NCI-H1930 (cell line): ENCODE measurements around the gene ESRRG.

Experiments
- DNase-seq, 2 experiments: peaks; one replicate each; lab custom pipeline; 2025; lab: John Stamatoyannopoulos, UW

Gene ESRRG

GRCh38 chr1:216627252-216627651 lies 96.0 kb downstream of the ESRRG start:
- DNase-seq: no peak

DNA sequence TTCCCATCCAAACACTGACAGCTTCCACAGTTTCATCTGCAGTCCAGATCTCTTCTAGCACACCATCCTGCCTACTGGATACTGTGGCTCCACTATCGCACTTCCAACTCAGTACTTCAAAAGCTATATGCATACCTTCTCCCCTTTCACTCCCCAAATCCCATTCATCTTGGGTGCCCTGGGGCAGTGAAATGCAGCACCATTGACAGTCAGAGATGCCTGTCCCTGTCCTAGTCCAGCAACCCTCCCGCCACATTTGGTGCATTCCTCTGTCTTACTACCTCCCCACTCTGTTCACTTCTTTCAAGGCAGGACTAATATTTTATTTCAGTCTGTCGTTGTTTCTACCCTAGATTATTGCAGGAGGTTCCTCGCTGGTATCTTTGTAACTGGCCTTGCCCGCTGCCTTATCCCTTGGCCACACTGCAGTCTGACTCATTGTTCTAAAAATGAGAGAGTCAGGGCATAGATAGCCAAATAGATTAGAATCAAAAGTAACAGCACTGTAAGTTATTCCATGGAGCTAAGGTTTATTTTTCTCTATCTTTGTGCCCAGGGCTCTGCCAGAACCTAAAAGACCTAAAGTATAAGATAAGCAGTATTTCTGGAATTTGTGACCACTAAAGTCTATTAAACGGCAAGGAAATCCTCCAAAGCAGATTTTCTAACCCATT lies 96.7 kb downstream of the ESRRG start:
- no peak for DNase-seq

- no peak for DNase-seq
Measured at GRCh38 chr1:216621536-216621935, 101.7 kb downstream of the ESRRG start.

GRCh38 chr1:216617081-216617875 lies 106.0 kb downstream of the ESRRG start:
- DNase-seq: no peak

- no peak for DNase-seq
Measured at GRCh38 chr1:216616425-216616824, 106.8 kb downstream of the ESRRG start.

DNA sequence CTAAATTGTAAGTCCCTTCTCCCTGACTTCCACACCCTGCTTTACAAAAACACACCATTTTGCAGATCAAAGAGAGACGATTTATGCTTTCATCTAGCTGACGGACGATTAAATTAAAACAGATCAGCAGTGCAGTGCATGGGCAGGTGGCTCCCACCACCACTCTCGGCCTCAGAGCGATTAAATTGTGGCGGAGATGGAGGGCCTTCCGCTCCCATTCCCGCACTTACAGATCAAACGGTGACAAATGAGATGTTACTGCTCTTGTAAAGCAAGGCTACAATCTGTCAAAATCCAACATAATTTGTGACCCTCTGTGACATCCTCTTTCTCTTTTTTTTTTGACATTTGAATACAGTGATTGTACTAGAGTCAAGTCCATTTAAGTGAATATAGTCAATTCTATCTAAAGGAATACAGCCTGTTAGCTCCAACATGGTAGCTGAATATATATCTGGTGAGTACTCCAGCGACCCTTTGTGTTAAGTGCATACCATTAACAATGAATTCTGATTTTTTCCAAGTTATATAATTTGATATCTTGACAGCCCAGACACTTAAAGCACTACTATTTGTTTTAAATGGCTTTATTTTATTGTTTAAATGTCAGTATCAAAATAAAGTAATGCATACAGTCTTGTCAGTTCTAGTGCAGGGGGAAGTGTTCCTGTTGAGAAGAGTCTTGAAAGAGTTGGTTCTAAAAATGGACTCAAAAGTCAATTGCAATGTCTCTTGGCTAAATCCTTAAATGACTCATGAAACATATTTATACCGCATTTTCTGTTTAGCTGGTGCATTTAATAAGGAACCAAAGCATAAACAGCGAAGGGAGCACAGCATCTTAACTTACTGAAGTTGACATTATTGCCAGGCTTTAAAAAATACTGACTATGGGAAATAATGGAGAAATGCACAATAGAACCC lies 109.0 kb downstream of the ESRRG start:
- no peak for DNase-seq

DNA sequence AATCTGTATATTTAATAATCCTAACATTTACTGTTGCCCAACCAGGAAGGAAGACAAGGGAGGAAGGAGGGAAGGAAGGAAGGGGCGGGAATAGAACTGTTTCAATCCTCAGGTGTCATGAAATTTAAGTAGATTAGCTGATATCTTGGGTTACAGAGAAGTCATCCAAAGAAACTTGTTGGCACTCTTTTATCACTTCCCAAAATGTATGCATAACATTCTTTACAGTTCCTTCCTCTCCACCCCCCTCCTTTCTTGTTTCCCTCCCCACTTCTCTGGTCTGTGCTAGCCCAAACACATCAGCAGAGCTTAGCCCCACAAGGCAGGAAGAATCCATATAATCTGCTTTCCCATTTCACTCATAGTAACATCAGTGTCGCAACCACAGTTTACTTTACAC lies 110.9 kb downstream of the ESRRG start:
- no peak for DNase-seq

DNA sequence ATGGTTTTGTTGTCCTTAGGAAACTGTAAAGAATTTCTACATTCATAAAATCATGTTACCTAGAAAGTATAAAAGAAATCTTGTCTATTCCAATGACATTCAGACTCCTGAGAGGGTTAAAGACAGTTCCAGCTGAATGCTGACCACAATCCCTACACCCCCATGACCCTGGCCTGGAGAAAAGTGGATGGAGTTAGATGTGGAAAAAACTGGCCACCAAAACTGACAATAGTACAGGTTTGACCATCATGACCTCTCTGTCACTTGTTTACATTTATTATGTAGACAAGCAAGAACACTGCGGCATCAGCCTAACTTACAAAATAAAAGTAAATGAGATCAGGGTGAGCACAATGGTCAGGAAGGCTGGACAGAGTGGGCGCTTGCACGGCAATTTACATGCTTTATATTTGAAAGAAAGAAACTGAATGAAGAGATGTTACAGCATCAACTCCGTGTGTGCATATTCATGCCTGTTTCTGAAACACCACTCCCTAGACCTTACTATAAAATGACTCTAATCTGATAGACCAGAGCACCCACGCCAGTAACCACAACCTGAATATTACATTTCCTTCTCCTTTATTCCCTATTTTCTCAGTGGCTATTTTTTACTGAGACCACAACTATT lies 116.0 kb downstream of the ESRRG start:
- DNase-seq: no peak

GRCh38 chr1:216606047-216606637 lies 117.1 kb downstream of the ESRRG start:
- peak in 1 of 2 experiments; percentile 8 for DNase-seq

- DNase-seq: peak in 1 of 2 experiments; percentile 4
Measured at GRCh38 chr1:216604771-216605170, 118.5 kb downstream of the ESRRG start.

DNA sequence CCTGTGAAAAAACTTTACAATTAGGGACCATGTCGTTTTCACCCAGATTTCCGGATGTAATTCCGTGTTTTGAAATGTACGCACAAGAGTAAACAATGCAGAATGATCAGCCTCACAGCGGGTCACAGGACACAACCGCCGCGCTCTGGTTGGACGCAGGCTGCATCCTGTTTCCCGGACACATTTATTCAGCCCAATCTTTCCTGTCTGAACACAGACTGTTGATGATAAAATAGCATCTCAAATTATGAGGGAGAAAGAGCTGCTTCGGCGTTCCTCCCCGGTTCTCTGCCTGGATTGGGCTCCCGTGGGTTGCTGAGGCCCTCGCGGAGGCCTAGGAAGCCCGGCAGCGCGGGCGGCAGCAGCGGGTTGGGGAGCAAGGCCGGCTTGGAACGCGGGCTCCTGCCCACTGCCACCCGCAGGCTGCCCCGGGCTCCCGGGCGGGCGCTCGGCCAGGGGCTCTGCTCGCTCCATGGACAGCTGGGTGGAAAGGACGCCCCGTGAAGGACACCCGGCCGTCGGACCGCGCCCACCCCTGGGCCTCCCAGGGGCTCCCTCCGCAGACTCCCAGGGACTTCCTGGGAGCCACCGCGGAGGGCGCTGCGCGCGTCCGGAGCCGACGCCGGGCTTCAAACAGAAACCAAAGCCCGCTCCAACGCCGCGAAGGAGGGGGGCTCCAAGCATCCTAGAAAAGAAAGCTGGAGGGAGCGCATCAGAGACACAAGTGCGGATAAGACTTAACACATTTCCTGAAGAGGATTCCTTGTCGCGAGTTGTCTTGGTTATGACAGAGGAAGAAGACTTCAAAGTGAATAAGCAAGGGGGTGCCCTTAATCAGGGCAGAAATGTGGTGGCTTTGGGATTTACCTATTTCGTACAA lies 122.3 kb downstream of the ESRRG start:
- DNase-seq: peak; percentile 38 to 77

DNA sequence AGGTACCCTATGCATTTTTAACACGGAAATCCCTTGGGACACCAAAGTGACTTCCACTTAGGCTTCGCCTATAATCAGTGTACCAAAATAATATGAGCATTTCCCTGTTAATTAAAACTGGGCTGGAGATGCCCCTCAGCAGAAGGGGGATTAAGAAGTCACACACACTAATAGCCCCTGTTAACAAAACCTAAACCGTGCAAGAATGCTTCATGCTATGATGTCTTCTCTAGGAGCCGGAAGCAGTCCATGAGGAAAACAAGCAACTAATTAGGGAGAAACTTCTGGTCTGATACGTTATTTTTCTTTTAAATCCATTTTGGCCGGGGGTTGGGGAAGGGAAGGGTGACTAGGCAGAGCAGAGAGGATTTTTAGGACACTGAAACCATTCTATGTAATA lies 123.4 kb downstream of the ESRRG start:
- no peak for DNase-seq

GRCh38 chr1:216598448-216598847 lies 124.8 kb downstream of the ESRRG start:
- DNase-seq: no peak

DNA sequence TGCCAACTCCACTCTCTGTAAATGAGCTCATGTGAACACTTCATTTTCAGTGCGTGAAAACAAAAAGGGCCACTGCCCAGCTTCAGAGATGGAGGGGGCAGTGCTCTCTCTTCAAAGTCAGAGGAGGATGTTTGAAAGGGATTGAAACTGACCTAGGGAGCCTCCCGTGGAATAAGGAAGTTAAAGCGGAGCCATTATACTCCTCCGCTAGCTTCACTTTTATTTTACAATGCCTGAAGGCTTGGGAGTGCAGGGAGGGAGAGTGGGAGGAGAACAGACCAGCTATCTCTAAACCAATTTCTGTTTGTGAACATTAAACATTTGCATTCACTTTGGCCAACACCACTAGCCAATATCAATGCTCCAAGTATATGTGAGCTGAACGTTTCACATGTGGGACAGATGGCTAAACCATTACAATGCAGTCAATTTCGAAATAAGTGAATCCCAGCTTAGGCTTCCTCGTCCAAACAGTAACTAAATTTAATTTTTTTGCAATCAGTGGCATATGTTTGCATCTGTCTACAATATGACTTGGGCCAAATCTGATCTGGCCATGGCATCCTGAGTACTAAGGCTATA lies 126.9 kb downstream of the ESRRG start:
- no peak for DNase-seq

DNA sequence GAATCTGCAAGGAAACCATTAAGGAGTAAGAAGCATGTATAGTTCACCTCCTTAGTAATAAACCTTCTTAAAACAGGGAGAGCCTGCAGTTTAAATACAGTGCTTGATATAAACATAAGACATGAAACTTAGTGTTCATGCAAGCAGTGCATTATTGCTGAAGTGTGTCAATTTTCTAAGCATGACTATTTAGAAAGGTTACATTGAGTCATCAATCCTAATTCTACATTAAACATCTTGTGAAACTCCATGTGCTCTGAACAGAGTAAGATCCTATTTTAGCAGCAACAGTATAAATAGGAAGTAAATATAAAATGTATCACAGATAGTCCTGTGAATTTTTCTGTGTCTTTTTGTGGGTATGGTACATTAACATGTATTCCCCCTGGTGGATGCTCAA lies 135.5 kb downstream of the ESRRG start:
- DNase-seq: no peak

DNA sequence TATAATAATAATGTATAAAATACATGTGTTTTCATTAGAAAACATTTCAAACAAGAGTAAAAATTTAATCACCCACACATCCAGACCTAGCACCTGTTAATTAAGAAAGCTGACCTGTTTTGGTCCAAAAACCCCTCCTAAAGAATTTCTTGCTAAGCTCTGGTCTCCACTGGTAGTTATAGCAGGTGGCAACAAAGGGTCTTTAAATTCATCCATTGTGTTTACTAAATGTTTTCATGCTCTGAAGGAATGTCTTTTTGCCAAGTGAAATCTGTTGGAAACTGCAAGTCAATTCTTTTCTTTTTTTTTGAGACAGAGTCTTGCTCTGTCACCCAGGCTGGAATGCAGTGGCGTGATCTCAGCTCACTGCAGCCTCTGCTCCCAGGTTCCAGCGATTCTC lies 141.1 kb downstream of the ESRRG start:
- DNase-seq: no peak

- no peak for DNase-seq
Measured at GRCh38 chr1:216580538-216581057, 142.6 kb downstream of the ESRRG start.

DNA sequence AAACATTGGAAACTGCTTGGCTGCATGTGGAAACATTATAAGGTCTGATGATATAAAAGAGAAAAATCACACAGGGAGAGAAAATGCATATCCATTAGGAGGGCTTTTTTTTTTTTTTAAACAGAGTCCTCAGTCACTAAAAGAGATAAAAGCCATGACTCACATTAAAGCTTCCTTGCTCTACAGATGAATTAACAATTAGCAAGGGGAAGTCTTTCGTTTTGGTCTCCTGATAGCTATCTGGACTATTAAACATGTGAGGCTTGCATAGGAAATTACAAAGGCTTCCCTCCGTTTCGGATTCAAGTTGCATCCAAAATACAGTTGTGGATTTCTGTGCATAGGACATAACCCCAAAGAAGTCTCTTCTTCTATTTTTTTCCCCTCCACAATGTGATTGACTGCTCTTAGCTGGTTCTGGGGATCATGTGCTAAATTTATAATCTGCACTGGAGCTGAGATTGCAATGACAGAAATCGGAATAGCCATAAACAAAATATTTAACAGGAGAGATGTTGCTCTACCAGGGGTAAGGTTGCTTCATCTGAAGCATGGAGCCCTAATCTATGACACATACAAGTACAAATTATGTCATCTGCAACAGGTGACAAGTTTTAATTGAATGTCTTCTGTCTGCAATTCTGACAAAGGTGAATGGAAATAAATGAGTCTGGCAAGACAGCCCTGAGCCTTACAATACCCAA lies 146.8 kb downstream of the ESRRG start:
- DNase-seq: no peak

DNA sequence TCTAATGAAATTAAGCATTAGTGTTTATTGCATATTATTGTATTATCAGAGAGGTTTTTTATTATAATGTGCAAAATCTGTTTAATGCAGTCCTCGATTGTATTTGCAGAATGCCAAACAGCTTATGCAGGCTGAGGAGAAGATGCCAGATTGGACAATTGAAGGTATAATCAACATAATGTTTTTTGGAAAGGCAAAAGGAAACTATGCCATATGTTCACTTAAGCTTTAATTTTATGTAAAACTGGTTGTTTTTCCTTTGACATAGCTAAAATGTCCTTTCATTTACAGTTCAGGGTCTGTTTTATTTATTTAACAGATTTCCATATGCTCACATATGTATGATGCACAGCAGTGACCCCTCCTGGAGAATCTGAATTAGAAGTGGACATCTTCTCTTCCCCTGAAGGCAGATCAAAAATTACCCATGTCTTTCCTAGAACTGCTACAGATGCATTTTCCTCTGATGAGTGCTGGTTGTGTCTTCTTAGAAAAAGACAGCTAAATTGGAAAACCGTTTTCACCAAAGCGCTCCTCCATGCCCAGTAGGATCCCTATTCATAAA lies 156.5 kb downstream of the ESRRG start:
- DNase-seq: no peak
